Measurements from ENCODE around the gene FAM20C.

FAM20C gene

DNA sequence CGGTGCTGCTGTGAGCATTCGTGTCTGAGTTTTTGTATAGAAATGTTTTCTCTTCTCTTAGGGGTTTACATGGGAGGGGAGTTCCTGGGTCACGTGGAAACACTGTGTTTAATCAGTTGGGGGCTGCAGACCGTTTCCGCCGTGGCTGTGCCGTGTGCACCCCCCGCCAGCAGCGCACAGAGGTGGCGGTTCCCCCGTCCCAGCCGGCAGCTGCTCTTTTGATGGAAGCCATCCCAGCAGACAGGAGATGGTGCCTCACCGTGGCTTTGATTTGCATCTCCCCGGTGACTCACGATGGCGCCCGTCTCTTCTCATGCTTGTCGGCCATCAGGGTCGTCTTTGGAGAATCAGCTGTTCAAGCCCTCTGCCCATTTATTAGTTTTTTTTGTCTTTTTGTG lies 62.7 kb downstream of the FAM20C start:
- no peak overlapping the region for H3K4me3 ChIP-seq (replicated peaks; ENCODE audit: insufficient read depth, low read length)
- TF ChIP-seq, protein P1, sequence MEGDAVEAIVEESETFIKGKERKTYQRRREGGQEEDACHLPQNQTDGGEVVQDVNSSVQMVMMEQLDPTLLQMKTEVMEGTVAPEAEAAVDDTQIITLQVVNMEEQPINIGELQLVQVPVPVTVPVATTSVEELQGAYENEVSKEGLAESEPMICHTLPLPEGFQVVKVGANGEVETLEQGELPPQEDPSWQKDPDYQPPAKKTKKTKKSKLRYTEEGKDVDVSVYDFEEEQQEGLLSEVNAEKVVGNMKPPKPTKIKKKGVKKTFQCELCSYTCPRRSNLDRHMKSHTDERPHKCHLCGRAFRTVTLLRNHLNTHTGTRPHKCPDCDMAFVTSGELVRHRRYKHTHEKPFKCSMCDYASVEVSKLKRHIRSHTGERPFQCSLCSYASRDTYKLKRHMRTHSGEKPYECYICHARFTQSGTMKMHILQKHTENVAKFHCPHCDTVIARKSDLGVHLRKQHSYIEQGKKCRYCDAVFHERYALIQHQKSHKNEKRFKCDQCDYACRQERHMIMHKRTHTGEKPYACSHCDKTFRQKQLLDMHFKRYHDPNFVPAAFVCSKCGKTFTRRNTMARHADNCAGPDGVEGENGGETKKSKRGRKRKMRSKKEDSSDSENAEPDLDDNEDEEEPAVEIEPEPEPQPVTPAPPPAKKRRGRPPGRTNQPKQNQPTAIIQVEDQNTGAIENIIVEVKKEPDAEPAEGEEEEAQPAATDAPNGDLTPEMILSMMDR (IDR thresholded peaks at IDR 0.05; ENCODE audit: insufficient read depth, low read length): no peak
- TF ChIP-seq, protein P2, sequence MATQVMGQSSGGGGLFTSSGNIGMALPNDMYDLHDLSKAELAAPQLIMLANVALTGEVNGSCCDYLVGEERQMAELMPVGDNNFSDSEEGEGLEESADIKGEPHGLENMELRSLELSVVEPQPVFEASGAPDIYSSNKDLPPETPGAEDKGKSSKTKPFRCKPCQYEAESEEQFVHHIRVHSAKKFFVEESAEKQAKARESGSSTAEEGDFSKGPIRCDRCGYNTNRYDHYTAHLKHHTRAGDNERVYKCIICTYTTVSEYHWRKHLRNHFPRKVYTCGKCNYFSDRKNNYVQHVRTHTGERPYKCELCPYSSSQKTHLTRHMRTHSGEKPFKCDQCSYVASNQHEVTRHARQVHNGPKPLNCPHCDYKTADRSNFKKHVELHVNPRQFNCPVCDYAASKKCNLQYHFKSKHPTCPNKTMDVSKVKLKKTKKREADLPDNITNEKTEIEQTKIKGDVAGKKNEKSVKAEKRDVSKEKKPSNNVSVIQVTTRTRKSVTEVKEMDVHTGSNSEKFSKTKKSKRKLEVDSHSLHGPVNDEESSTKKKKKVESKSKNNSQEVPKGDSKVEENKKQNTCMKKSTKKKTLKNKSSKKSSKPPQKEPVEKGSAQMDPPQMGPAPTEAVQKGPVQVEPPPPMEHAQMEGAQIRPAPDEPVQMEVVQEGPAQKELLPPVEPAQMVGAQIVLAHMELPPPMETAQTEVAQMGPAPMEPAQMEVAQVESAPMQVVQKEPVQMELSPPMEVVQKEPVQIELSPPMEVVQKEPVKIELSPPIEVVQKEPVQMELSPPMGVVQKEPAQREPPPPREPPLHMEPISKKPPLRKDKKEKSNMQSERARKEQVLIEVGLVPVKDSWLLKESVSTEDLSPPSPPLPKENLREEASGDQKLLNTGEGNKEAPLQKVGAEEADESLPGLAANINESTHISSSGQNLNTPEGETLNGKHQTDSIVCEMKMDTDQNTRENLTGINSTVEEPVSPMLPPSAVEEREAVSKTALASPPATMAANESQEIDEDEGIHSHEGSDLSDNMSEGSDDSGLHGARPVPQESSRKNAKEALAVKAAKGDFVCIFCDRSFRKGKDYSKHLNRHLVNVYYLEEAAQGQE (IDR thresholded peaks at IDR 0.05; ENCODE audit: insufficient replicate concordance, low read depth): no peak
- TF ChIP-seq SPI1 (IDR thresholded peaks at IDR 0.05; ENCODE audit: borderline replicate concordance, low read depth) (no peak), GABPA (IDR thresholded peaks at IDR 0.05; ENCODE audit: low read depth) (no peak), POLR2AphosphoS5 (IDR thresholded peaks at IDR 0.05; ENCODE audit: low read depth) (no peak)
- no peaks in the 10 kb centered on the region for H3K27me3 ChIP-seq (ENCODE audit: insufficient read depth, poor library complexity, severe bottlenecking)
- DNase-seq (ENCODE audit: low read depth in 1 of 2, low spot score in 1 of 2): no peak
- no peak overlapping the region for H3K27ac ChIP-seq (replicated peaks)

- no peak for TF ChIP-seq POLR2AphosphoS5 (IDR thresholded peaks at IDR 0.05; ENCODE audit: low read depth)
- TF ChIP-seq, protein P1 (IDR thresholded peaks at IDR 0.05; ENCODE audit: insufficient read depth, low read length): no peak
- no peak for TF ChIP-seq GABPA (IDR thresholded peaks at IDR 0.05; ENCODE audit: low read depth)
- TF ChIP-seq, protein P2 (IDR thresholded peaks at IDR 0.05; ENCODE audit: insufficient replicate concordance, low read depth): no peak
- no peak for TF ChIP-seq SPI1 (IDR thresholded peaks at IDR 0.05; ENCODE audit: borderline replicate concordance, low read depth)
- Histone ChIP-seq H3K4me3 (replicated peaks; ENCODE audit: insufficient read depth, low read length) (no peak overlapping the region), H3K27me3 (ENCODE audit: insufficient read depth, poor library complexity, severe bottlenecking) (no peaks in the 10 kb centered on the region), H3K27ac (replicated peaks) (no peak overlapping the region)
- DNase-seq (ENCODE audit: low read depth in 1 of 2, low spot score in 1 of 2): no peak
Observed at GRCh38 chr7:255721-256361, 63.5 kb downstream of the FAM20C start.

GRCh38 chr7:256461-256940 lies 64.1 kb downstream of the FAM20C start:
- no peak for TF ChIP-seq GABPA (IDR thresholded peaks at IDR 0.05; ENCODE audit: low read depth)
- TF ChIP-seq SPI1 (IDR thresholded peaks at IDR 0.05; ENCODE audit: borderline replicate concordance, low read depth): no peak
- no peak for TF ChIP-seq POLR2AphosphoS5 (IDR thresholded peaks at IDR 0.05; ENCODE audit: low read depth)
- TF ChIP-seq, protein P2 (IDR thresholded peaks at IDR 0.05; ENCODE audit: insufficient replicate concordance, low read depth): no peak
- TF ChIP-seq, protein P1 (IDR thresholded peaks at IDR 0.05; ENCODE audit: insufficient read depth, low read length): no peak

More at GRCh38 chr7:256461-256940, 64.1 kb downstream of the FAM20C start:
- Histone ChIP-seq H3K4me3 (replicated peaks; ENCODE audit: insufficient read depth, low read length) (no peak overlapping the region), H3K27ac (replicated peaks) (no peak overlapping the region), H3K27me3 (ENCODE audit: insufficient read depth, poor library complexity, severe bottlenecking) (no peaks in the 10 kb centered on the region)
- DNase-seq (ENCODE audit: low read depth in 1 of 2, low spot score in 1 of 2): no peak

All from HL-60 (cell line).